Liver (tissue), 9 donors: ENCODE results near the gene VSIR. TPM values are rescaled to one million over a fixed set of nuclear protein-coding genes. Genes with fewer than 3 reads are reported as not detected.

ENCODE experiments used
- DNase-seq: peaks from one replicate; pipeline ENCODE4 v3.0.0-alpha.2; 2017; ENCODE audit warnings: low spot score
- H3K27ac ChIP-seq, 2 donors: one replicate each; pipeline ENCODE4 v1.7.0; 2013; ENCODE audit warnings: inconsistent platforms in 2 of 2, low read length in 2 of 2, control low read depth in 1 of 2, low read depth in 1 of 2, mild to moderate bottlenecking in 1 of 2
- H3K27me3 ChIP-seq, 4 donors: one replicate each; pipeline versions ENCODE4 v1.6.1 to v1.7.0; 2013; ENCODE audit warnings: low read length in 3 of 4, inconsistent platforms in 1 of 4, mild to moderate bottlenecking in 1 of 4, moderate library complexity in 1 of 4; ENCODE audit not compliant: control insufficient read depth in 4 of 4, insufficient read depth in 4 of 4
- H3K36me3 ChIP-seq, 4 donors: one replicate each; pipeline versions ENCODE4 v1.6.1 to v1.7.0; 2013; ENCODE audit warnings: low read length in 3 of 4, mild to moderate bottlenecking in 3 of 4, low read depth in 1 of 4, moderate library complexity in 1 of 4; ENCODE audit not compliant: control insufficient read depth in 4 of 4, insufficient read depth in 3 of 4
- H3K4me1 ChIP-seq, 4 donors: one replicate each; pipeline versions ENCODE4 v1.6.1 to v1.7.0; 2013; ENCODE audit warnings: low read length in 3 of 4, mild to moderate bottlenecking in 3 of 4, moderate library complexity in 1 of 4; ENCODE audit not compliant: control insufficient read depth in 4 of 4, insufficient read depth in 4 of 4
- H3K4me3 ChIP-seq, 3 donors: one replicate each; pipeline versions ENCODE4 v1.6.1 to v1.7.0; 2013; ENCODE audit warnings: low read length in 3 of 3, control low read depth in 1 of 3, low read depth in 1 of 3, mild to moderate bottlenecking in 1 of 3
- H3K9ac ChIP-seq, 2 donors: one replicate each; pipeline ENCODE4 v1.7.0; 2013; ENCODE audit warnings: low read length in 2 of 2, mild to moderate bottlenecking in 2 of 2, moderate library complexity in 2 of 2, control low read depth in 1 of 2, low read depth in 1 of 2
- H3K9me3 ChIP-seq, 4 donors: one replicate each; pipeline versions ENCODE4 v1.6.1 to v1.7.0; 2013; ENCODE audit warnings: low read length in 3 of 4; ENCODE audit not compliant: control insufficient read depth in 4 of 4
- EGR1 ChIP-seq, 2 donors: IDR thresholded peaks; 2 replicates each; pipeline ENCODE4 v1.6.1; 2016 to 2018; ENCODE audit warnings: antibody characterized with exemption in 2 of 2, low read depth in 2 of 2
- FOXA1 ChIP-seq: IDR thresholded peaks from 2 replicates; pipeline ENCODE4 v1.6.1; 2016; ENCODE audit warnings: antibody characterized with exemption
- FOXA2 ChIP-seq: IDR thresholded peaks from 2 replicates; pipeline ENCODE4 v1.6.1; 2016; ENCODE audit warnings: antibody characterized with exemption
- GABPA ChIP-seq, 2 donors: IDR thresholded peaks in 1 of 2; conservative IDR thresholded peaks in 1 of 2; 2 replicates each; pipeline ENCODE4 v1.6.1; 2016; ENCODE audit warnings: antibody characterized with exemption in 2 of 2, mild to moderate bottlenecking in 1 of 2, moderate library complexity in 1 of 2
- HNF4A ChIP-seq, 2 donors: conservative IDR thresholded peaks; 2 replicates each; pipeline ENCODE4 v1.6.1; 2016; ENCODE audit warnings: antibody characterized with exemption in 2 of 2, mild to moderate bottlenecking in 2 of 2
- HNF4G ChIP-seq: IDR thresholded peaks from 2 replicates; pipeline ENCODE4 v1.6.1; 2016; ENCODE audit warnings: antibody characterized with exemption
- JUND ChIP-seq, 2 donors: IDR thresholded peaks; 2 replicates each; pipeline ENCODE4 v1.6.1; 2016; ENCODE audit warnings: antibody characterized with exemption in 2 of 2
- NR2F2 ChIP-seq: IDR thresholded peaks from 2 replicates; pipeline ENCODE4 v1.6.1; 2016; ENCODE audit warnings: antibody characterized with exemption
- RAD21 ChIP-seq, 2 donors: IDR thresholded peaks; 2 replicates each; pipeline ENCODE4 v1.6.1; 2016; ENCODE audit warnings: antibody characterized with exemption in 2 of 2, mild to moderate bottlenecking in 2 of 2
- RXRA ChIP-seq, 2 donors: IDR thresholded peaks; 2 replicates each; pipeline ENCODE4 v1.6.1; 2017 to 2018; ENCODE audit warnings: antibody characterized with exemption in 2 of 2, mild to moderate bottlenecking in 1 of 2
- SP1 ChIP-seq: IDR thresholded peaks from 2 replicates; pipeline ENCODE4 v1.6.1; 2018; ENCODE audit warnings: antibody characterized with exemption, mild to moderate bottlenecking
- TAF1 ChIP-seq: conservative IDR thresholded peaks from 2 replicates; pipeline ENCODE4 v1.6.1; 2016; ENCODE audit warnings: antibody characterized with exemption, mild to moderate bottlenecking
- YY1 ChIP-seq: IDR thresholded peaks from 2 replicates; pipeline ENCODE4 v1.6.1; 2016; ENCODE audit warnings: antibody characterized with exemption, mild to moderate bottlenecking
- whole genome bisulfite sequencing: extraction: QIAGEN DNeasy Blood & Tissue Kit; methylation state at CpG from one replicate; pipeline ENCODE4 v1.1.7; 2013; 5-methylcytosine and 5-hydroxymethylcytosine counted together
- polyA plus RNA-seq, 2 donors: library from polyadenylated mRNA; stranded (reverse) in 1 of 2; unstranded in 1 of 2; fragments of 200-250 nt in 1 of 2; fragments of >200 nt in 1 of 2; fragmentation: Nextera tagmentation in 1 of 2; extraction: Ambion mirVana in 1 of 2; gene quantifications; one replicate each; pipeline versions ENCODE4 v1.2.1 to v1.2.3, GENCODE V29; 2013 to 2015
- total RNA-seq, 2 donors: library from RNA; depleted of rRNA; stranded (reverse); fragments of >200 nt; gene quantifications; one replicate each; pipeline ENCODE4 v1.2.3, GENCODE V29; 2014
- TF ChIP-seq, protein P1 (sequence below): IDR thresholded peaks from 2 replicates; pipeline ENCODE4 v1.6.1; 2016; ENCODE audit warnings: antibody characterized with exemption, mild to moderate bottlenecking
- TF ChIP-seq, protein P2 (sequence below): fragments of 150-350 bp; IDR thresholded peaks from 2 replicates; pipeline ENCODE4 v1.5.1; 2017; ENCODE audit warnings: improper control_type of control experiment, low read depth, low read length; ENCODE audit not compliant: missing input control
- TF ChIP-seq, protein P3 (sequence below): IDR thresholded peaks from 2 replicates; pipeline ENCODE4 v1.6.1; 2016; ENCODE audit warnings: antibody characterized with exemption
- TF ChIP-seq, protein P4 (sequence below): IDR thresholded peaks from 2 replicates; pipeline ENCODE4 v1.6.1; 2016; ENCODE audit warnings: antibody characterized with exemption
- TF ChIP-seq, protein P5 (sequence below): IDR thresholded peaks from 2 replicates; pipeline ENCODE4 v1.6.1; 2016; ENCODE audit warnings: antibody characterized with exemption
- donor health status: healthy.
- donor health status: healthy.
- donor health status: healthy.
- donor health status: healthy.
- donor health status: healthy.

Gene VSIR
- total and polyA plus RNA-seq, 4 donors, result 7.2 to 12.2 (median 10.8) TPM

DNA sequence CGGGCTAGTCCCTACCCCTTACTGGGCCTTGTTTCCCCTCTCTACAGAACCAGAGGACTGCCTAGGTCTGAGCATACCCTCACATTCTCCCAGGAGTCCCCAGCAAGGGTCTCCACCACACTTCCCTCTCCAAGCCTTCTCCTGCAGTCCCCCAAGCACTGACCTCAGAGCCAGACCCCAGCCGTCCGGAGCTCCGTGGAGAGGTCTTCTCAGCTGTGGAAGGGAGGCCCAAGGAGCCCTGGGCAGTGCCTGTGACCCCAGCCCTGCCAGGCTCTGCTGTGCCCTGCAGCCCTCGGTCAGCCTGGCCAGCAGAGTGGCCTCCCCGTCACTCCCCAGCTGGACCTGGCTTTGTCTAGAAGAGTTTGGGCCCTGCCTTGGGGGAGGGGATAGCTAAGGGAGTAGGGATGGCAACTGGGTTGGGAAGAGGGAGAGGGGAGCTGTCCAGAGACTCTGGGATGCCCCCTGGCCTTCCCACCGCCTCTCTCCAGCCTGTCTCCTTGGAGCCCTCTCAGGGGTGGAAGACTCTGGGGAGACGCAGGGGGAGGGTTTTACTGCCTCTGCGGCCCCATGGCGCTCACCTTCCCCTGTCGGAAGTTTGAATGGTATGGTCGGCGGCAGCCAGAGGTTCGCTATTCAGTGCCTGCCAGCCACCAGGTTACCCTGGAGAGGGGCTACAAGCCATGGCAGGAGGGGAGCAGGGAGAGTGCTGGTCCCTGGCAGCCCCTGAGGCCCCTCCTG is 53.7 kb downstream of the VSIR start, which contains the start of gene C10orf105:
Gene C10orf105 (minus strand): TSS at position 315 of the 738 bp plus-strand sequence. CDS start 3,441 bp downstream, outside the sequence.
- H3K27me3 ChIP-seq, result no peaks in the 10 kb centered on the region
- H3K4me1 ChIP-seq, result no peaks in the 10 kb centered on the region
- no peak within 1 kb of the TSS for H3K27ac ChIP-seq
- no peak for DNase-seq
- H3K4me3 ChIP-seq, result no peak within 1 kb of the TSS
- no peak within 1 kb of the TSS for H3K9ac ChIP-seq
- WGBS, result 91% methylated on average over 14 of the region's 14 CpGs
- no peaks in the 10 kb centered on the region for H3K36me3 ChIP-seq
- no peak for TF ChIP-seq EGR1 (IDR thresholded peaks at IDR 0.05; ENCODE audit: low read depth in 2 of 2)
- TF ChIP-seq, protein P1, sequence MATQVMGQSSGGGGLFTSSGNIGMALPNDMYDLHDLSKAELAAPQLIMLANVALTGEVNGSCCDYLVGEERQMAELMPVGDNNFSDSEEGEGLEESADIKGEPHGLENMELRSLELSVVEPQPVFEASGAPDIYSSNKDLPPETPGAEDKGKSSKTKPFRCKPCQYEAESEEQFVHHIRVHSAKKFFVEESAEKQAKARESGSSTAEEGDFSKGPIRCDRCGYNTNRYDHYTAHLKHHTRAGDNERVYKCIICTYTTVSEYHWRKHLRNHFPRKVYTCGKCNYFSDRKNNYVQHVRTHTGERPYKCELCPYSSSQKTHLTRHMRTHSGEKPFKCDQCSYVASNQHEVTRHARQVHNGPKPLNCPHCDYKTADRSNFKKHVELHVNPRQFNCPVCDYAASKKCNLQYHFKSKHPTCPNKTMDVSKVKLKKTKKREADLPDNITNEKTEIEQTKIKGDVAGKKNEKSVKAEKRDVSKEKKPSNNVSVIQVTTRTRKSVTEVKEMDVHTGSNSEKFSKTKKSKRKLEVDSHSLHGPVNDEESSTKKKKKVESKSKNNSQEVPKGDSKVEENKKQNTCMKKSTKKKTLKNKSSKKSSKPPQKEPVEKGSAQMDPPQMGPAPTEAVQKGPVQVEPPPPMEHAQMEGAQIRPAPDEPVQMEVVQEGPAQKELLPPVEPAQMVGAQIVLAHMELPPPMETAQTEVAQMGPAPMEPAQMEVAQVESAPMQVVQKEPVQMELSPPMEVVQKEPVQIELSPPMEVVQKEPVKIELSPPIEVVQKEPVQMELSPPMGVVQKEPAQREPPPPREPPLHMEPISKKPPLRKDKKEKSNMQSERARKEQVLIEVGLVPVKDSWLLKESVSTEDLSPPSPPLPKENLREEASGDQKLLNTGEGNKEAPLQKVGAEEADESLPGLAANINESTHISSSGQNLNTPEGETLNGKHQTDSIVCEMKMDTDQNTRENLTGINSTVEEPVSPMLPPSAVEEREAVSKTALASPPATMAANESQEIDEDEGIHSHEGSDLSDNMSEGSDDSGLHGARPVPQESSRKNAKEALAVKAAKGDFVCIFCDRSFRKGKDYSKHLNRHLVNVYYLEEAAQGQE, result no peak
- H3K9me3 ChIP-seq, result no peaks in the 10 kb centered on the region

DNA sequence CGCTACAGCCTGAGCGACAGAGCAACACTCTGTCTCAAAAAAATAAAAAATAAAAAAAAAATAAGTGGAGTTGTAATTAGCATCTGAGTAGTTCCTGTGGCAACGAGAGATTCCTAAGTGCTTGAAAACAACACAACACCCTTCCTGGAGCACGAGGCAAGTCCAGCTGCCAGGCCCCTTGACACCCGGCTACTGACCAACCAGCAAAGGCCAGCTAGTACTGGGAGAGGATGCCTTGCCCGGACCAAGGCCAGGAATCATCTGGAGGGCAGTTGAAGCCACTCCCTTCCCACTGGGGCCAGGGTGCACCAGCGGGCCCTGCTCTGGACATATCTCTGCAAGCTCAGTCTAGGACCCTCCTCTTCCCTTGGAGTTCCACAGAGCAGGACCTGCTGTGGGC is 54.3 kb downstream of the VSIR start:
- 85% methylated on average over 7 of the region's 7 CpGs for WGBS
- TF ChIP-seq JUND (IDR thresholded peaks at IDR 0.05), result no peak
- TF ChIP-seq FOXA2, result no peak
- TF ChIP-seq SP1, result no peak
- no peak for TF ChIP-seq NR2F2
- TF ChIP-seq YY1, result no peak
- TF ChIP-seq FOXA1, result no peak
- TF ChIP-seq RAD21 (IDR thresholded peaks at IDR 0.05), result no peak
- no peak for TF ChIP-seq TAF1
- TF ChIP-seq, protein P1, result no peak
- TF ChIP-seq, protein P2, sequence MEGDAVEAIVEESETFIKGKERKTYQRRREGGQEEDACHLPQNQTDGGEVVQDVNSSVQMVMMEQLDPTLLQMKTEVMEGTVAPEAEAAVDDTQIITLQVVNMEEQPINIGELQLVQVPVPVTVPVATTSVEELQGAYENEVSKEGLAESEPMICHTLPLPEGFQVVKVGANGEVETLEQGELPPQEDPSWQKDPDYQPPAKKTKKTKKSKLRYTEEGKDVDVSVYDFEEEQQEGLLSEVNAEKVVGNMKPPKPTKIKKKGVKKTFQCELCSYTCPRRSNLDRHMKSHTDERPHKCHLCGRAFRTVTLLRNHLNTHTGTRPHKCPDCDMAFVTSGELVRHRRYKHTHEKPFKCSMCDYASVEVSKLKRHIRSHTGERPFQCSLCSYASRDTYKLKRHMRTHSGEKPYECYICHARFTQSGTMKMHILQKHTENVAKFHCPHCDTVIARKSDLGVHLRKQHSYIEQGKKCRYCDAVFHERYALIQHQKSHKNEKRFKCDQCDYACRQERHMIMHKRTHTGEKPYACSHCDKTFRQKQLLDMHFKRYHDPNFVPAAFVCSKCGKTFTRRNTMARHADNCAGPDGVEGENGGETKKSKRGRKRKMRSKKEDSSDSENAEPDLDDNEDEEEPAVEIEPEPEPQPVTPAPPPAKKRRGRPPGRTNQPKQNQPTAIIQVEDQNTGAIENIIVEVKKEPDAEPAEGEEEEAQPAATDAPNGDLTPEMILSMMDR, result no peak
- no peak for TF ChIP-seq HNF4A (conservative IDR thresholded peaks at IDR 0.05)
- TF ChIP-seq HNF4G, result no peak
- no peak for TF ChIP-seq GABPA (IDR thresholded peaks at IDR 0.05 in 1 of 2, conservative IDR thresholded peaks at IDR 0.05 in 1 of 2)
- no peak for TF ChIP-seq RXRA (IDR thresholded peaks at IDR 0.05)
- TF ChIP-seq, protein P3, sequence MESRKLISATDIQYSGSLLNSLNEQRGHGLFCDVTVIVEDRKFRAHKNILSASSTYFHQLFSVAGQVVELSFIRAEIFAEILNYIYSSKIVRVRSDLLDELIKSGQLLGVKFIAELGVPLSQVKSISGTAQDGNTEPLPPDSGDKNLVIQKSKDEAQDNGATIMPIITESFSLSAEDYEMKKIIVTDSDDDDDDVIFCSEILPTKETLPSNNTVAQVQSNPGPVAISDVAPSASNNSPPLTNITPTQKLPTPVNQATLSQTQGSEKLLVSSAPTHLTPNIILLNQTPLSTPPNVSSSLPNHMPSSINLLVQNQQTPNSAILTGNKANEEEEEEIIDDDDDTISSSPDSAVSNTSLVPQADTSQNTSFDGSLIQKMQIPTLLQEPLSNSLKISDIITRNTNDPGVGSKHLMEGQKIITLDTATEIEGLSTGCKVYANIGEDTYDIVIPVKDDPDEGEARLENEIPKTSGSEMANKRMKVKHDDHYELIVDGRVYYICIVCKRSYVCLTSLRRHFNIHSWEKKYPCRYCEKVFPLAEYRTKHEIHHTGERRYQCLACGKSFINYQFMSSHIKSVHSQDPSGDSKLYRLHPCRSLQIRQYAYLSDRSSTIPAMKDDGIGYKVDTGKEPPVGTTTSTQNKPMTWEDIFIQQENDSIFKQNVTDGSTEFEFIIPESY, result no peak
- TF ChIP-seq, protein P4, sequence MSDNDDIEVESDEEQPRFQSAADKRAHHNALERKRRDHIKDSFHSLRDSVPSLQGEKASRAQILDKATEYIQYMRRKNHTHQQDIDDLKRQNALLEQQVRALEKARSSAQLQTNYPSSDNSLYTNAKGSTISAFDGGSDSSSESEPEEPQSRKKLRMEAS, result no peak
- TF ChIP-seq EGR1 (IDR thresholded peaks at IDR 0.05; ENCODE audit: low read depth in 2 of 2), result no peak
- TF ChIP-seq, protein P5, sequence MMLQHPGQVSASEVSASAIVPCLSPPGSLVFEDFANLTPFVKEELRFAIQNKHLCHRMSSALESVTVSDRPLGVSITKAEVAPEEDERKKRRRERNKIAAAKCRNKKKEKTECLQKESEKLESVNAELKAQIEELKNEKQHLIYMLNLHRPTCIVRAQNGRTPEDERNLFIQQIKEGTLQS, result no peak
- peaks cover 0 to 2% (median 0%) of the 10 kb centered on the region in 4 donors for H3K4me1 ChIP-seq

More for the DNA sequence above, 54.3 kb downstream of the VSIR start:
- H3K9ac ChIP-seq, result no peak overlapping the region
- H3K9me3 ChIP-seq, result no peaks in the 10 kb centered on the region
- no peaks in the 10 kb centered on the region for H3K27me3 ChIP-seq
- no peak for DNase-seq
- no peak overlapping the region for H3K27ac ChIP-seq
- H3K4me3 ChIP-seq, result no peak overlapping the region
- no peaks in the 10 kb centered on the region for H3K36me3 ChIP-seq
